CD4-positive, alpha-beta T cell treated with Interleukin-10 for 1 hour (primary cell): ENCODE results near the gene USP20.
"Not testable (repeated sequence)": the region's sequence is repeated elsewhere in the genome, so short reads cannot be mapped to it uniquely, and the experiment has no call there.

Source experiments
- DNase-seq: peaks from one replicate; pipeline ENCODE4 v3.0.0-alpha.2; 2020

The USP20 gene

DNA sequence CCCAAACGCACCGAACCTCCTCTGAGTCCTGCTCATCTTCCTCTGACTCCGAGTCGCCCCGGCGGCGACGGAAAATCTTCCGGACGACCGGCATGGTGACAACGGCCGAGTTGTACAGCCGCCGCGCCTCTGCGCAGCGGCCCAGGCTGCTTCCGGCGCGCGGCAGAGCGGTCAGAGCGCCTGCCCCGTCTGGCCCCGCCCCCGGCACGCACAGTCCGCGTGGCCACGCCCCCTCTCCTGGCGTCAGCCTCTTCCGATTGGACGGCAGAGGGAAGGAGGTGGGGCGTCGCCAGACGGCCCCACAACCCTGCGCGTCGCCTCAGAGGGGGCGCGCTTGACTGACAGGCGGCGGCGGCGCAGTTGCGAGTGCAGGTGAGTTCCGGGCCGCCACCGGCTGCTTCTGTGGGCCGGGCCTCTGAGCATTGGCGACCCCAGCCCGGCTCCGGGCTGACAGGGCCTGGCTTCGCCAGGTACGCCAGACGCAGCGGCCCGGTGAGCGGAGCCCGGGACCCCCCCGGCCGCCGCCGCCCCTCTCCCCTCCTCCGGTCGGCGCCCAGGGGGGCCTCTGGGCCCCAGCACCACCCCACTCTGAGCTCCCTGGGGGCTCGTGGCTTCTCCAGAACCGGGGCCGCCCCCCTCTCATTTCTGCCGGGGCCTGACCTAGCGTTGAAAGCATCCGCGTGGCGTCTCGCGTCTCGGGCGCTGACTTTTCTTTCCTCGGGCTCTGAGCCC is at the start of gene USP20, which contains the start of gene C9orf78:
USP20 (plus strand) TSS at position 331 of the 732 bp plus-strand sequence. CDS start 17,098 bp downstream, outside the sequence.
C9orf78 (minus strand) TSS at position 148 of the 732 bp plus-strand sequence; CDS start at position 94, 54 bp downstream.
- DNase-seq, result peak; percentile 98

DNA sequence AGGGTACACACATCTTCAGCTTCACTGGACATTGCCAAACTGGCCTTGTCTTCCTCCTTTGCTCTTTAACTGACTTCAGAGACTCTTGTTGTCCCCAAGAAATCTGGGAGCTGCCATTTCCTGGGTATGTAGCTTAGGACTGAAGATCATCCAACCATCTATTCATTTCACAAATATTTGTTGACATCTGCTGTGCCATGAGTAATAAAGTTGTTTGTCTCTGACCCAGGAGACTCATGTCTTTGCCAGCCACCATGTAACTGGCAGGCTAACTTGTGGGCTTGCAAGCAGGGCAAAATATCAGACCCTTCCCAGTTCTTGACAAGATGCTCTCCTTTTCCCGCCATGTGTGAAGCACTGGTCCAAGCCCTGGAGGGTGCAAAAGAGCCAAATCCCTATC is 49.4 kb upstream of the USP20 start:
- DNase-seq, result no peak

DNA sequence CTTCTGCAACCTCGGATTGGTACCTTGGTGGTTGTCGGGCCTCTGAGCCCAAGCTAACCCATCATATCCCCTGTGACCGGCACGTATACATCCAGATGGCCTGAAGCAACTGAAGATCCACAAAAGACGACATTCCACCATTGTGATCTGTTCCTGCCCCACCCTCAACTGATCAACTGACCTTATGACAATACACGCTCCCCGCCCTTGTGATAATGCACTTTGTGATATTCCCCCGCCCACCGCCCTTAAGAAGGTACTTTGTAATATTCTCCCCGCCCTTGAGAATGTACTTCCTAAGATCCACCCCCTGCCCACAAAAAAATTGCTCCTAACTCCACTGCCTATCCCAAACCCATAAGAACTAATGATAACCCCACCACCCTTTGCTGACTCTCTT is 48.8 kb upstream of the USP20 start:
- DNase-seq, result no peak

DNA sequence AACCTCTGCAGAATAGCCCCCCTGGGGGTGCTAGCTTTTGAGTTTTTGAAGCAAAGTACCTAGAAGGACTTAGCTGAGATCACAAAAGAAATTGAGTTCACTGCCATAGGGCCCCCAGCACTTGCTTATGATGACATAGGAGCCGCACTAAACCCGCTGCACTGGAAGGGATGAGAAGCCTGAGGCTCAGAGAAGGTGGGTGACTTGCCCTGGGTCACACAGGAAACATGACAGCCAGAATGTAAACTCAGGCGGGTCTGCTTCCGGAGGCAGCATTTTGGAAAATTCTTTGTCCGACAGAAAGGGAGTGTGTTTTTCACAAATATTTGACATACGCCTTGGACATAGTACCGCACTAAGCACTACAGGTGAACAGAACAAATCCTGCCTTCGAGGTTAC is 40.7 kb upstream of the USP20 start:
- no peak for DNase-seq

DNA sequence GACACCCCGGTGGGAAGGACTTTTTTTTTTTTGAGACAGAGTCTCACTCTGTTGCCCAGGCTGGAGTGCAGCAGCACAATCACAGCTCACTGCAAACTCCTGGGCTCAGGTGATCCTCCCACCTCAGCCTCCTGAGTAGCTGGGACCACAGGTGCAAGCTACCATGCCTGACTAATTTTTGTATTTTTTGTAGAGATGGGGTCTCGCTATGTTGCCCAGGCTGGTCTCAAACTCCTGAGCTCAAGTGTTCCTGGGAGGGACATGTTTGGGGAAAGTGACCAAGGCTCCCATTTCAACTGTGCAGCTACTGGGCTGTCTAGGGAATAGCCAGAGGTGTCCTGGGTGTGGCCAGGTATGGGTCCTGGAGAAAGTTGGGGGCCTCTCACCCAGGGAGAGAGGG is 39.2 kb upstream of the USP20 start:
- not testable (repeated sequence) for DNase-seq

DNA sequence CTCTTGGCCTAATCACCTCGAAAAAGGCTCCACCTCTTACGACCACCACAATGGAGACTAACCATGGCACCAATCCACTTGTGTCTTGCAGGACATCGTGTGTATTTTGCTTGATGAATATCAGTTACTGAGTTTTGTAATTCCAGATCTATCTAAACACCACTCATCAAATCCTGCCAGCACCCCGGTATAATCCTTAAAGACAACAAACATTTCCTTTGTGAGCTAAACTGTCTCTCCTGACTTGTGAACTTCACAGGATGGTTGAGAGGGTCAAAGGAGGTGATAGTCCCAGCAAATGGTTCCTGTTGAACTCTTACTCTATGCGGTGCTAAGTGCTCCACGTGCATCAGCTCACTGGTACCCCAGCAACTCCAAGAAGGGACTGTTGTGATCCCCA is 36.3 kb upstream of the USP20 start:
- DNase-seq, result no peak

DNA sequence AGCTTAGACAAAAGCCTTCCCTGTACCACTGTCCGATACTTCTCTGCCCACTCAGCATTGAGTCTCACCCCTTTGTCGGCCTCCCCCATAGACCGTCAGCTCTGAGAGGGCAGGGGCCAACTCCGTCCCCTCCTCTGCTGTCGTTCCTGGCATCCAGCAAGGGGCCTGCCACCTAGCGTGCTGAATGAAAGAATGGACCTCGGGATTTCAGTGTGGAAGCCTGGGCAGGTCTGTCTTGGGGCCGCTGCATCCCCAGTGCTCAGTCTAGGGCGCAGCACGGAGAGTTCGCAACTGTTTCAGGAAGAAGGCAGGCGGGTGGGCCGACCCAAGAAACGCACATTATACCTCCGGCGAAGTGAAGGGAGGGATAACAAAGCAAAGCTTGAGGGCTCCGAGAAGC is 33.8 kb upstream of the USP20 start:
- no peak for DNase-seq

DNA sequence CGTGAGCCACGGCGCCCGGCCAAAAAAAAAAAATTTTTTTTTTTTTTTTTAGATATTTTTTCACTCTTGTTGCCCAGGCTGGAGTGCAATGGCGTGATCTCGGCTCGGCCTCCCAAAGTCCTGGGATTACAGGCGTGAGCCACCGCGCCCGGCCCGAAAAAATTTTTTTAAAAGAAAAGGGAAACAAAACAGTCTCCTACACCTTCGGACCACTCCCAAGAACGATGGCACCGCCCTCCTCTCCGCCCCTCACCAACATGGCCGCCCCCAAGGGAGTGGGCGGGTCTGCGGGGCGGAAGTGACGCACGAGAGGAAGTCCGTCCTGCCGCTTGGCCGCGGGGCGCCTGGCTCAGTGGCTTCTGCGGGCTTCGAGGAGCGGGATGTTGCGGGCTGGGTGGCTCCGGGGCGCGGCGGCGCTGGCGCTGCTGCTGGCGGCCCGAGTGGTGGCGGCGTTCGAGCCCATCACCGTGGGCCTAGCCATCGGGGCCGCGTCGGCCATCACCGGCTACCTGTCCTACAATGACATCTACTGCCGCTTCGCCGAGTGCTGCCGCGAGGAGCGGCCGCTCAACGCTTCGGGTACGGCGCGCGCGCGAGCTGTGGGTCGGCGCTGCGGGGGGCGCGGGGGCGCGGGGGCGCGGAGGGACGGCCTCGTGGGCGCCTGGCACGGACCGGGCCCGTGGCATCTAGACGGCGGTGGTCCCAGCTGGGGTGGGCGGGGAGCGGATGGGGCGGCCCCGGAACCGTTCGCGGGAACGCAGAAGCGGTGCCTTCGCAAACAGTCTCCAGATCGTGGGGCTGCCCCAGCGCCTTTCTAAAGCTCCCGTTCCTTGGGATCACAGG is 32.2 kb upstream of the USP20 start, which contains the start of gene TOR1B:
TOR1B (plus strand) TSS at position 352 of the 843 bp plus-strand sequence; CDS start at position 381, 29 bp downstream.
- peak; percentile 96 for DNase-seq

DNA sequence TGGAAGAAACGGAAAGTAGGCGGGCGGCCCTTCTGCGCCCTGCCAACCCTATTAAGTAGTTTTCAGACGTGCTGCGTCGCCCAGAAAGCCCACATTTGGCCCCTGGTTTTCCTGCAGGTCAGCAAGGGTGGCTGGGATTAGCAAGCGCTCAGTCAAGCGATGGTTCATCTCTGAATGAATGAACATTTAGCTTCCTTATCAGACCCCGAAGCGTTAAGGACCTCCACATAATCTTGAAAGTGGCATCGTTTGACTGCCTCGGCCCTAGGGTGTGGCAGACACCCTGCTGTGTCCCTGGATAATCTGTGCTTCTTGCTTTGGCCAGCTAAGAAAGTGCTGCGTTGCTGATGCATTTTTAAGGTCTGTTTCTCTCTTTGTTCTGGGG is 31.6 kb upstream of the USP20 start:
- no peak for DNase-seq

DNA sequence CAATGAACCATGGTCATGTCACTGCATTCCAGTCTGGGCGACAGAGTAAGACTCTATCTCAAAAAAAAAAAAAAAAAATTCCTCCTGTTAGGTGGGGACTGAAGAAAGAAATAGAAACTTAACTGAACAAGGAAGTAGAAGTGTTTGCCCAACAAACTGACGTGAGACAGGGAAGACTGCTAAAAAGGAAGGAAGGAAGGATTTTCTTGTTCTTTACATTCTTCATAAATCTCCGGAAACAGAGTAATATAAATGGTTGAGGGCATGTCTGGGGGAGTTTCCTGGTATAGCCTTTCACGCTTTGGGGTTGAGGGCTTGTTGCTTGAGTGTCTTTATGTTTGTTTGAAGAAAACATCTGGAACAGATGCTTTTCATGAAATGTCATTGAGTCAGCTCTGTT is 29.2 kb upstream of the USP20 start:
- DNase-seq, result no peak

DNA sequence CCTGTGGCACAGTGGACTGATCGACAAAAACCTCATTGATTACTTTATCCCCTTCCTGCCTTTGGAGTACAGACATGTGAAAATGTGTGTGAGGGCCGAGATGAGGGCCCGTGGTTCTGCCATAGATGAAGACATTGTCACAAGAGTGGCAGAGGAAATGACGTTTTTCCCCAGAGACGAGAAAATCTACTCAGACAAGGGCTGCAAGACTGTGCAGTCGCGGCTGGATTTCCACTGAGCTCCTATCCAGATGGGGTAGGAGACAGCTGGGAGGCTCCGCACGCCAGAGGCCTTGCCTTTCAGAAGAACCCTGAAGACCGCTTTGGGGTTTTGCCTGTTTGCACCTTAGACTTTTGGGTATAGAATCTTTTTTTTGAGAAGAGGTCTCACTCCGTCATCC is 25.9 kb upstream of the USP20 start:
- DNase-seq, result no peak

DNA sequence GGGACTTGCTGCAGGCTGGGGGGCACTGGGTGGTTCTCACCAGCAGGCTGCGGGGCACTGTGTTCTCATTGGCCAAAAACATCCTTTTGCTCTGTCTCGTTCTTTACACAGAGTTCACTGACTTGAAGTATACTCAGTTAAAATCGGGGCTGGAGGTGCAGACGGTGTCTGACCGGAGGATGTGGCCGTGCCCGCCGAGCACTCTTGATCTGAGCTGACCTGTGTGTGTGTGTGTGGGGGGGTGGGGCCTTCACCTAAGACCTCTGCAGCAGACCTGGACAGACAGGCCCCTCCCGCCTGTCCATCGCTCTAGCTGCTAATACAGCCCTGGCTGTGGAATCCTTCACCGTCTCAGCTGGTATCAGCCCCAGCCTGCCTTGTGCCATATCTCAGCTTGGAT is 25.1 kb upstream of the USP20 start:
- no peak for DNase-seq

DNA sequence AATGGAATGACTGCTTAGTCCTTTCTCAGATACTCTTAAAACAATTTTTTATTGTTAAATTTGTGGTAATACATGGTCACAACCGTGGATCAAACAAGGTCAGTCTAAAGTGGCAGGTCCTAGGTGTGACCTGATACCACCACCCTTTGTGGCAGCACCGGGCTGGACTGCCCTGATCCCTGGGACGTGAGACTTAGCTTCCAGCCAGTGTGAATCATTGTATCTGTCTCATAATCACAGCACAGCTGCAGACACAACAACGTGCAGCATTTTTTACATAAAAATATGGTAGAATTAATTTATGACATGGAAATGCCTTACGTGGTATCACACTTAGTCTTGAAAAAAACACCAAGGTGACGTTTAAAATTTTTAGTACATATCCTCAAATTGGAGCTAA is 24.5 kb upstream of the USP20 start:
- DNase-seq, result no peak

DNA sequence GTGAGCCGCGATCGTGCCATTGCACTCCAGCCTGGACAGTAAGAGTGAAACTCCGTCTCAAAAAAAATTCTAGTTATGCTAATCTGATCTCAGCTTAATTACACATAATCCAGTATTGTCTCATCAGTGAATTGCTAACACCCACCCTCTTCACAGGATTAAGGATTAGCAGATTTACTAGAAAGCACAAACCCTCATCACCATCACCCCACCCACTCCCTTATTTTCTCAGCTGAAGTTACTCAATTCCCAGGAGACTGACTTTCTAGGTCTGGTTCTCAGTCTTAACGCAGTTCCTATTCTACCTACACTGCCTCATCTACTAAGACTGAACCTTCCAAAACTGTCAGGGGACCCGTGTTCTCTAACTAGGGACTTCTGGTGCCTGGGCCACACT is 23.3 kb upstream of the USP20 start:
- no peak for DNase-seq

DNA sequence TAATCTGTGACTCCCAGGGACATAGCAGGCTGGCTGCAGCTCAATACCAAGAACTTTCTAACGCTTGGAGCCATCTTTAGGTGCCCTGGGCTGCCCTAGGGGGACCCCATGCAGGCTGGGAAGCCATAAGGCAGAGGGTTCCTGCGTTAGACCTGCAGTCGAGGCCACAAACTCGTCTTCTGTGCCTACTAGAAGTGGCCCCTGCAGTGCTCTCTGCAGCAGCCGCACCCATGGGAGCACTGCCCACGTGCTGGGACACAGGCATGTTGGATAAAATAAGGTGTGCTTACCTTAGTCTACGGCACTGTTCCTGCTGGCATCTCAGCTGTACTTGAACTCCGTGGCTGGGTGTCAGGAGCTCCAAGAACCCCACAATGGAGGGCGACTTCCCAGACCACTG is 22.9 kb upstream of the USP20 start:
- no peak for DNase-seq

DNA sequence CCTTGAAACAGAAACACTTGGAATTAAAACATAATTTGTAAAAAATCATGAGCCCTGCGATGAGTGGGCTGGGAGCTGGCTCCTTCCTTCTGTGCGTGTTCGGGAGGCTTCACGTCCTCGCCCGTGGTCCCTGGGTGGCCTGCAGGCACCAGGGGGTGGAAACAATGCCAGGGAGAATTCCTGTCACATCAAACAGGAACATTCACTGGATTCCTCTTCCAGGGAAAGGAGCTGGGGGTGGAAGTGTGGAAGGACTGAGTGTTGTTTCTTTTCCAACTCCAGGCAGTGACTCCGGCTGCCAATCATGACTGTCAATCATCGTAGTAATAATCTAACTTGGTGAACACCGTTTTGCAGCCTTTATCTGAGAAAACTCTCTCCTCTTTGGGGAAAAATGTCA is 21.6 kb upstream of the USP20 start:
- DNase-seq, result no peak

DNA sequence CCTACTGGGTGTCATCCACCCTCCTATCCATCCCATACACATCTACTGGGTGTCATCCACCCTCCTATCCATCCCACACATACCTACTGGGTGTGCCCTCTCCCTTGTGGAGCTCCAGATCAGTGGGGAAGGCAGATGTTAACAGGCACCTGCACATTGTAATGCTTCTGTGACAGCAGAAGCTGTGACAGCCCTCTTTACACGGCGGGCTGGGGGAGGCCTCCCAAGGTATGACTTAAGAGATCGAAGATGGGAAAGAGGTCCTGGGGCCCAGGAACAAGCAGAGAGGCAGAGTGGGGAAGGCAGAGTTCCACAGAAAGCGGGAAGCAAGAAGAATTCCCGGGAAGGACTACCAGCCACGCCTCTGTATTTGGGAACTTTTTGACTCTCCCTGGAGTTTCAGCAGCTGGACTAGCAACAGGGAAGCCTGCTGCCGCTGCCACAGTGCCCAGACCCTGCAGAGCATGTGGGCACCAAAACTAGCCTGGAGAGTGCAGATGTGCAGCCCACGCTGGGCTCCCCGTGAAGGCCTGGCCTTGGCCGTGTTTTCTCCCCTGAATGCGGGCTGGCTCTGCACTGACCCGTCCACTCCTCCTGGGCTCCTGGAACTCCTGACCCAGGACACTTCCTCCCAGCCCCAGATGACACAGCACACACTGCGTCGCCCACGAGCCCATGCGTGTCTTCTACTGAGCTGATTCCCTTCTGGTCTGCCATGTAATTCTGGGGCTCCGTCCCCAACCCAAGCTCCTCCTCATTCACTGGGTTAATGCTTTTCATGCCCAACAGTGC is 20.6 kb upstream of the USP20 start:
- no peak for DNase-seq

DNA sequence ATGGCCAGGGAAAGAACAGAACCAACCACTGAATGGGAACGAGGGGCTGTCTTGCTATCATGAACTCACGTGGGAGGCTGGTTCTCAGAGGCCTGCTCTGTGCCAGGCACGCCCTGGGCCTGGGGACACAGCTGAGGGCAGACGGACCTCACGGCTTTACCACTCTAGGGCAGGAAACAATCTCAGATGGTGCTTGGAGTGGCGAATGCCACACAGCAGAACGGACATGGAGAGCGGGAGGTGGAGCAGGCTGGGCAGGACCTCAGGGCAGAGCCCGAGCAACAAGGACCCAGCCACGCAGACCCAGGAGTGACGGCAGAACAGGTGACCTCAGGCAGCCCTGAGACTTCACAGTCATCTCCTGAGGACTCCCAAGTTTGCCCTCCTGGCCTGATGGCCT is 20.0 kb upstream of the USP20 start:
- no peak for DNase-seq

DNA sequence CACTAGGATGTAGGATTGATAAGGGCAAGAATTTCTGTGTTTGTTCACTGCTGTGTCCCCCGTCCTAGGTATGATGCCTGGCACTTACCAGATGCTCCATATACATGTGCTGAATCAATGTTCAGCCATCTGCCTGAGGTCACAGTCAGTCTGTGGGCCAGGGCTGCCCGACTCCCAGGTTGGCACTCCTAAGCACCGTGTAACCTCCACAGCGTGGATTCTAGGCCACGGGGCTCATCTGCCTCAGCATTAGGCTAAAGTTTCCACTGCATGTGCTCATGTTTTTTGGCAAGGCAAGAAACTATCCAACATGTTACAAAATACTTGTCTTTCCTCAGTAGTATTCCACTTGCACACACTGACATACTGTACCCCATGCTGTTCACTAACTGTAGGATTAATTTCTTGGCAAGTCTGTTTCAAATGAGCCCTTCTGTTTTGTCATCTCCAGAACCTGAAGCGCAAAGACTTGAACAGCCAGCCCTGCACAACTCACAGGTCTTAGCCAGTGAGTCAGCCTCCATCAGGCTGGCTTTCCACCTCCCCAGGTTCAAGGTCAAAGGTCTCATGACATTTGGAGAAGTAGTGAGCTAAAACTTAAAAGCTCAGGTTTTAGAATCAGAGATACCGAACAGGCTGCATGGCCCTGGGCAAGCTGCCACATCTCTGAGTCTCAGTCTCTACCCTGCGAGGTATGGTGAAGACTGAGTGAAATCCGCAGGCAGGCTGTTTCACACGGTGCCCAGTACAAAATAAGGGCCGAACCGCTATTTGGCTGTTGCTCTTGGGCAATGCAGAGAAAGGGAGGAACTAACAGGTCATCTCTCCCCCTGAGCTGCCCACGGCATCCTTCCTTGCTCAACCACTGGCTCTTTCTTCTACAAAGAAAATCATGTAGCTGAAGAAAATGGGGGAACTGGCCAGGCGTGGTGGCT is 18.5 kb upstream of the USP20 start:
- DNase-seq, result no peak

DNA sequence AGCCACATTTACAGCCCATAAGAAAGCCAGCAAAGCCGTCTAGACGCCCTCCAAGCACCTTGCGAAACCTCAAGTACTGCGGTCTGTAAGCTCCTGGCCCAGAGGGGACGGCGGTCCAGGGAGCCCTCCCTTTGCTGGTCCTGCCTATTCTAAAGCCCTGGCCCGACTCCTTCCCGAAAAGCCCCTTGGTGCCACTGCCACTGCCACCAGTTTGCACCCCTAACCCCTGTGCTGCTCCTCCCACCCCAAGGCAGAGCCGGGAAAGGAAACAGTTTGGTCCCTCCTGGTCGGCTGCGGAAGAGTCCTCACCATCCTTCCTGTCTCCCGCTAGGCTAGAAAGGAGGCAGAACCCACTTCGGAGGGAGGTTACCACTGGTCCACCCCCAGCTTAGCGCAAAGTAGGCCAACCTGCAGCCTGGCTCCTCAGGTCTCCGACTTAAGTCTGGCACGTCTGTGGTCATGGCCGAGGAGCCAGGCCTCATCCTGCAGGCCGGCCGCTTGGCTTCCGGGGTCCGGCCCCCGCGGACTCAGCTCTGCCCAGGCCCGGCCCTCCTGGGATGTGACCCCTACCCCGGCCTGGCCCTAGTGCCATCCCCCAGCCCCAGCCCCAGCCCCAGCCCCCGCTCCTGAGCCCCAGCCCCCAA is 12.2 kb upstream of the USP20 start:
- peak; percentile 31 for DNase-seq

DNA sequence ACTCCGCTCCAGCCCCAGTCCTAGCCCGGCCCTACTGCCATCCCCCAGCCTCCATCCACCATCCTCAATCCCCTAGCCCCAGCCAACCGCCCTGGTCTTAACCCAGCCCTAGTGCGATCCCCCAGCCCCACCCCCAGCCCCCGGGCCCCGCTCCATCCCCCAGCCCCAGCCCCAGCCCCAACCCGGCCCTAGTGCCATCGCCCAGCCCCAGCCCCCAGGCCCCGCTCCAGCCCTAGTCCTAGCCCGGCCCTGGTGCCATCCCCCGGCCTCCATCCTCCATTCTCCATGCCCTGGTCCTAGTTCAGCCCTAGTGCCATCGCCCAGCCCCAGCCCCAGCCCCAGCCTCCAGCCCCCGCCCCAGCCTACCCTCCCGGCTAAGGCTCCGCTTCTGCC is 11.7 kb upstream of the USP20 start:
- DNase-seq, result no peak
